Pancreas (tissue), 10 donors: ENCODE data around the gene CEP57L1. TPM values are rescaled to one million over a fixed set of nuclear protein-coding genes. Genes with fewer than 3 reads are reported as not detected.
"Not testable (repeated sequence)": the region's sequence is repeated elsewhere in the genome, so short reads cannot be mapped to it uniquely, and the experiment has no call there.

Experiments
- ATAC-seq, 4 donors: fragments of 200-7000 bp; cut with Tn5 transposase; one replicate each; pipeline versions ENCODE4 v1.8.0 to v1.9.1; 2020; ENCODE audit warnings: mild to moderate bottlenecking in 4 of 4, moderate library complexity in 4 of 4
- DNase-seq, 6 donors: peaks; one replicate each; pipeline ENCODE4 v3.0.0-alpha.2; 2020
- FAIRE-seq: peaks from 2 replicates; lab custom pipeline; 2012; peaks lifted over from hg19 to GRCh38; lab: Jason Lieb, UNC
- H3K27ac ChIP-seq, 4 donors: fragments of 200-600 bp; sonication (generic); 1 replicate in 3 of 4; 2 replicates in 1 of 4; pipeline versions ENCODE4 v1.5.0 to v1.8.0; 2020
- H3K27me3 ChIP-seq, 4 donors: fragments of 200-600 bp; one replicate each; pipeline ENCODE4 v1.8.0; 2021
- H3K36me3 ChIP-seq, 3 donors: fragments of 200-600 bp; sonication (generic) in 1 of 3; one replicate each; pipeline versions ENCODE4 v1.5.0 to v1.8.0; 2020 to 2021
- H3K4me1 ChIP-seq, 3 donors: fragments of 200-600 bp; one replicate each; pipeline ENCODE4 v1.8.0; 2021
- H3K4me3 ChIP-seq, 4 donors: fragments of 200-600 bp; sonication (generic) in 2 of 4; one replicate each; pipeline versions ENCODE4 v1.5.0 to v1.8.0; 2020 to 2021
- H3K9me3 ChIP-seq, 4 donors: fragments of 200-600 bp; one replicate each; pipeline ENCODE4 v1.8.0; 2021
- CTCF ChIP-seq, 4 donors: fragments of 200-600 bp; sonication (generic) in 3 of 4; IDR thresholded peaks; one replicate each; pipeline versions ENCODE4 v1.5.0 to v1.8.0; 2021; ENCODE audit warnings: antibody characterized with exemption in 4 of 4
- WGBS, 2 donors: extraction: QIAGEN DNeasy Blood & Tissue Kit; methylation state at CpG; one replicate each; pipeline ENCODE4 v1.1.7; 2013; 5-methylcytosine and 5-hydroxymethylcytosine counted together
- intact Hi-C, 3 donors: fragments of 100-400 bp; cut with DNase I; formaldehyde crosslinking; loops; one replicate each; pipeline versions ENCODE4 v1.11.1 to v1.14.2; 2022
- polyA plus RNA-seq, 2 donors: library from polyadenylated mRNA; stranded (reverse); fragments of 200-250 nt; gene quantifications; one replicate each; pipeline ENCODE4 v1.2.3, GENCODE V29; 2013
- total RNA-seq, 6 donors: library from RNA; stranded (reverse); fragmentation: NEBNext Ultra II Directional in 4 of 6; extraction: Animal tissue kit (Norgen Biotek cat#: 25700) in 4 of 6; gene quantifications; one replicate each; pipeline versions ENCODE4 v1.2.1 to v1.2.4, GENCODE V29; 2021 to 2023
- donor health status: healthy with polysubstance abuse.
- donor health status: DM: no; HTN: no; CAD: no; lungs with moderate emphysema.
- donor health status: DM: no; HTN: no; CAD: no.
- donor health status: control.
- donor health status: control.
- donor health status: Bipolar disorder and iron deficiency.
- donor health status: DM: yes; HTN: yes; CAD: no.
- donor health status: DM: no; HTN: no; CAD: no.
- donor health status: DM: no; HTN: no; CAD: no.
- donor health status: DM: yes; HTN: yes; CAD: no.

Gene CEP57L1
- total and polyA plus RNA-seq, 8 donors: 3.7 to 7.0 (median 4.4) TPM

GRCh38 chr6:109121411-109121810 is 26.1 kb downstream of the CEP57L1 start:
- no peak for FAIRE-seq

DNA sequence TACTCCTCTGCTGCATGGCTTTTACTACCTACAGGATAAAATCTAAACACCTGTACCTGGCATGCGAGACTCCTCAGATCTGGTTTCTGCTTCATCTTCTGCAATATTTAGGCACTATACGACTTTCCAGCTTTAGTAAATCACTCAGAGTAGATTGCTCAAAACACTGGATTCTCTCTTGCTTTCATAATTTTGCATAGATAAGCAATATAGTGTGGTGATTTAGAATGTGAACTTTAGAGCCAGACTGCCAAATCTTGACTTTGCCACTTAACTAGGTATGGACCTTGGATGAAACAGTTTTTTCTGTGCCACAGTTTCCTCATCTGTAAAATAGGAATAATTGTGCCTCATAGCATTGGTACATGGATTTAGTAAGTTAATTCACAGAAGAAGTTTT is 28.9 kb downstream of the CEP57L1 start:
- ATAC-seq (no peak), FAIRE-seq (no peak)
- H3K27ac ChIP-seq: no peak overlapping the region

More at GRCh38 chr6:109121411-109121810, 26.1 kb downstream of the CEP57L1 start:
- Histone ChIP-seq H3K4me1 (peaks cover 8 to 11% (median 11%) of the 10 kb centered on the region in 3 donors), H3K4me3 (no peak overlapping the region), H3K27ac (peak overlapping the region in 1 of 4 donors; percentile 15), H3K9me3 (no peaks in the 10 kb centered on the region), H3K36me3 (no peaks in the 10 kb centered on the region), H3K27me3 (no peaks in the 10 kb centered on the region)
- intact Hi-C loops: no loop called here
- DNase-seq (no peak), ATAC-seq (peak in 3 of 4 donors; percentile 29 to 68 (median 55))
- no peak for TF ChIP-seq CTCF (IDR thresholded peaks at IDR 0.05)

GRCh38 chr6:109125504-109125903 is 30.2 kb downstream of the CEP57L1 start:
- intact Hi-C loops: no loop called here

More for the DNA sequence above, 28.9 kb downstream of the CEP57L1 start:
- Histone ChIP-seq H3K4me1 (peaks cover 8 to 11% (median 11%) of the 10 kb centered on the region in 3 donors), H3K4me3 (no peak overlapping the region), H3K9me3 (no peaks in the 10 kb centered on the region), H3K27me3 (no peaks in the 10 kb centered on the region), H3K36me3 (no peaks in the 10 kb centered on the region)
- WGBS, 2 donors: 94 to 99% methylated on average over 2 of the region's 2 CpGs
- no peak for DNase-seq
- TF ChIP-seq CTCF (IDR thresholded peaks at IDR 0.05): no peak
- intact Hi-C loops: no loop called here

DNA sequence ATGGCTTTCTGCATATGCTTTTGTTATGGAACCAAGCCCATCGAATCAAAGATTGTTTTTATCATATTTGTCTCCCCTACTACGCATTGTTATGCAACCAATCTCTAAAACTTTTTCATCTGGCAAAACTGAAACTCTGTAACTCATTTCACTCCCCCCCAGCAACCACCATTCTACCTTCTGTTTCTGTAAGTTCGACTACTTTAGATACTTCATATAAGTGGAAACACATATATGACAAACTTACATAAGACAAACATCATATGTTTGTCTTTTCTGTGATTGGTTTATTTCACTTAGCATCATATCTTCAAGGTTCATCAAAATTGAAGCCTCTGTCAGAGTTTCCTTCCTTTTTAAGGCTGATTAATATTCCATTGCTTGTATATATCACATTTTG is 34.8 kb downstream of the CEP57L1 start:
- H3K36me3 ChIP-seq: no peaks in the 10 kb centered on the region
- H3K9me3 ChIP-seq: no peaks in the 10 kb centered on the region
- intact Hi-C loops: no loop called here
- H3K4me1 ChIP-seq: no peaks in the 10 kb centered on the region
- no peaks in the 10 kb centered on the region for H3K27me3 ChIP-seq
- DNase-seq (no peak), ATAC-seq (no peak), FAIRE-seq (no peak)
- WGBS, 2 donors: 92 to 95% methylated on average over 3 of the region's 3 CpGs
- no peak for TF ChIP-seq CTCF (IDR thresholded peaks at IDR 0.05)
- H3K27ac ChIP-seq: no peak overlapping the region
- no peak overlapping the region for H3K4me3 ChIP-seq

More at GRCh38 chr6:109125504-109125903, 30.2 kb downstream of the CEP57L1 start:
- ATAC-seq (no peak), FAIRE-seq (peak; percentile 43), DNase-seq (no peak)
- Histone ChIP-seq H3K9me3 (no peaks in the 10 kb centered on the region), H3K27ac (no peak overlapping the region), H3K4me3 (no peak overlapping the region), H3K27me3 (no peaks in the 10 kb centered on the region), H3K4me1 (peaks cover 8 to 11% (median 11%) of the 10 kb centered on the region in 3 donors), H3K36me3 (no peaks in the 10 kb centered on the region)
- 62 to 68% methylated on average over 3 of the region's 3 CpGs for WGBS, 2 donors
- no peak for TF ChIP-seq CTCF (IDR thresholded peaks at IDR 0.05)

DNA sequence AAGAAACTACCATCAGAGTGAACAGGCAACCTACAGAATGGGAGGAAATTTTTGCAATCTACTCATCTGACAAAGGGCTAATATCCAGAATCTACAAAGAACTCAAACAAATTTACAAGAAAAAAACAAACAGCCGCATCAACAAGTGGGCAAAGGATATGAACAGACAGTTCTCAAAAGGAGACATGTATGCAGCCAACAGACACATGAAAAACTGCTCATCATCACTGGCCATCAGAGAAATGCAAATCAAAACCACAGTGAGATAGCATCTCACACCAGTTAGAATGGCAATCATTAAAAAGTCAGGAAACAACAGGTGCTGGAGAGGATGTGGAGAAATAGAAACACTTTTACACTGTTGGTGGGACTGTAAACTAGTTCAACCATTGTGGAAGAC is 40.3 kb downstream of the CEP57L1 start:
- FAIRE-seq, intact Hi-C loops, ATAC-seq, H3K4me1 ChIP-seq, H3K36me3 ChIP-seq, H3K9me3 ChIP-seq, DNase-seq, H3K27me3 ChIP-seq, H3K4me3 ChIP-seq, H3K27ac ChIP-seq: not testable (repeated sequence)
- 98 to 100% methylated on average over 1 of the region's 1 CpG for WGBS, 2 donors

- WGBS, 2 donors: 87 to 95% methylated on average over 5 to 6 of the region's 6 CpGs
- H3K36me3 ChIP-seq, H3K4me3 ChIP-seq, ATAC-seq, H3K27me3 ChIP-seq, intact Hi-C loops, DNase-seq, FAIRE-seq, H3K4me1 ChIP-seq, H3K27ac ChIP-seq, H3K9me3 ChIP-seq: not testable (repeated sequence)
Measured at GRCh38 chr6:109136039-109136438, 40.7 kb downstream of the CEP57L1 start.

DNA sequence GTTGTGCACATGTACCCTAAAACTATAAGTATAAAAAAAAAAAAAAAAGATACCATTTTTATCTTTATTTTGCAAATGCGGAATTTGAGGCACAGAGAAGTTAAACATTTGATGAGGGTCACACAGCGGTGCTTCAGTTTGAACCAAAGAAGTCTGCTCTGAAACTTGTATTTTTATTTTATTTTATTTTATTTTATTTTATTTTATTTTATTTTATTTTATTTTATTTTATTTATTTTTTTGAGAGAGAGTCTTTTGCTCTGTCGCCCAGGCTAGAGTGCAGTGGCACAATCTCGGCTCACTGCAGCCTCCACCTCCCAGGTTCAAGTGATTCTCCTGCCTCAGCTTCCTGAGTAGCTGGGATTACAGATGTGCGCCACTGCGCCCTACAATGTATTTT is 41.2 kb downstream of the CEP57L1 start:
- intact Hi-C loops, H3K27ac ChIP-seq, H3K9me3 ChIP-seq, ATAC-seq, H3K4me3 ChIP-seq, H3K36me3 ChIP-seq, H3K27me3 ChIP-seq, FAIRE-seq, DNase-seq, H3K4me1 ChIP-seq: not testable (repeated sequence)
- WGBS, 2 donors: 98 to 99% methylated on average over 6 of the region's 6 CpGs
